ENCODE results near the gene HOXD13. TPM values are rescaled to one million over a fixed set of nuclear protein-coding genes. Genes with fewer than 3 reads are reported as not detected.

Gene HOXD13
- total RNA-seq, 1 donor from 2014 or later = not detected

DNA sequence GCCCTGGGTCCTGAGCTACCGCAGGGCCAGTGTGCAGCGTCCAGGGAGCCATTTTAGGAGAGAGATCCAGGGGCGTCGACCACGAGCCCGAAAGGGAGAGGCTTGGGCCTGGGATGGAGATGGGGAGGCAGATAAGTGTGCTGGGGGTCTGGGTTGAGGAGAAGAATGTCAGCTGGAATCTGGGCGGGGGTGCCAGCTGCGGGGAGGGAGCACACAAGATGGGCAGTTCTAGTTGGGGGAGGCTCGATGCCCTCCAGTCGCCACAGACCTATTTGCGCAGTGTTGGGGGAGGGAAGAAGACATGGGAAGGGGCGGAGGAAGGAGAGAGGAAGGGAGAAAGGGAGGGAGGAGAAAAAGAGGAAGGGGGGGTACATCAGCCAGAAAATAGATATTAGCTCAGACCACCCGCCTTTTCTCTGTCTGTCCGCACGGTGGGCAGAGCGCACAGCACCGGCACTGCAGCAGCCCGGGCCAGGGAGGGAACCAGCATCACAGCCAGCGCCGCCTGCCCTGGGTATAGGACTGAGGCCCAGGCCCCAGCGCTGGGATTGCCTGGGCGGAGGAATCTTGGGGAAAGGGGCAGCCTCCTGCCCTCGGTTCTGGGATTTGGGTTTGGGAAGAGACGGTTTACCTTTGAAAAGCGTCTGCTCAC, 12.7 kb downstream of the HOXD13 start:
- DNase-seq (ENCODE audit: low read depth in 2 of 2) = no peak

GRCh38 chr2:176105730-176106580, 13.4 kb downstream of the HOXD13 start:
- no peak for DNase-seq (ENCODE audit: low read depth in 2 of 2)

- DNase-seq (ENCODE audit: low read depth in 2 of 2) = peak in 1 of 2 donors; percentile 66
Measured at GRCh38 chr2:176106581-176107539, 14.3 kb downstream of the HOXD13 start, which contains the start of gene HOXD11. HOXD11 (plus strand) TSS chr2:176107280; CDS start chr2:176107356, 76 bp downstream.

- no peak for DNase-seq (ENCODE audit: low read depth in 2 of 2)
Measured at GRCh38 chr2:176107731-176108181, 15.2 kb downstream of the HOXD13 start.

DNA sequence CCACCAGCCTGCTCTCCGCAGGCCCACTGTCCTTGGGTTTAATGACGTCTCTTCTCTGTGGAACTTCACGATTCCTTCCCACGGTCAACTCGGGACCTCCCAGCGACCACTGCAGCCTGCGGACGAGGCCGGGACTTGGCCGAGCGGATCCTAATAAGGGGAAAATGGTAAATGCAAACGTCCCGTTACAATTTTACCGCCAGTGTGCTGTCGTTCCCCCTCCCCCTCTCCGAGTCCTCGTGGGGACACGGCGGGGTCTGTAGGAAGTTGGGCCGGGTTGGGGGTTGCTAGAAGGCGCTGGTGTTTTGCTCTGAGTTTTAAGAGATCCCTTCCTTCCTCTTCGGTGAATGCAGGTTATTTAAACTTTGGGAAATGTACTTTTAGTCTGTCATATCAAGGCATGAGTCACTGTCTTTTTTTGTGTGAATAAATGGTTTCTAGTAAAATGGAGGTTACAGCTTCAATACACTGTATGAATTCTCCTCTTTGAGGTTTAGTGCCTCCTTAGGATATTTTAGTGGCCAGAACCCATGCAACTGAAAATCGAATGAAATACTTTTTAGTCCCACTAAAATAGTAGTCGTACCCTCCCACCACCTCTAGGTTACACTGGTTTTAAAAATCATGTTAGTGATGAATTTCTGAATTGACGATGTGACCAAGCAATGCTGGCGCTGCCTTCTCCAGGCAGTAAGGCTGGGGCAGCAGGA, 16.8 kb downstream of the HOXD13 start:
- no peak for DNase-seq (ENCODE audit: low read depth in 2 of 2)

GRCh38 chr2:176109946-176110345, 17.4 kb downstream of the HOXD13 start:
- no peak for DNase-seq (ENCODE audit: low read depth in 2 of 2)

GRCh38 chr2:176110415-176111308, 18.1 kb downstream of the HOXD13 start:
- DNase-seq (ENCODE audit: low read depth in 2 of 2) = no peak

- DNase-seq (ENCODE audit: low read depth in 2 of 2) = peak; percentile 64 to 87
Measured at GRCh38 chr2:176111309-176111663, 18.8 kb downstream of the HOXD13 start.

GRCh38 chr2:176111846-176112374, 19.4 kb downstream of the HOXD13 start:
- no peak for DNase-seq (ENCODE audit: low read depth in 2 of 2)

DNA sequence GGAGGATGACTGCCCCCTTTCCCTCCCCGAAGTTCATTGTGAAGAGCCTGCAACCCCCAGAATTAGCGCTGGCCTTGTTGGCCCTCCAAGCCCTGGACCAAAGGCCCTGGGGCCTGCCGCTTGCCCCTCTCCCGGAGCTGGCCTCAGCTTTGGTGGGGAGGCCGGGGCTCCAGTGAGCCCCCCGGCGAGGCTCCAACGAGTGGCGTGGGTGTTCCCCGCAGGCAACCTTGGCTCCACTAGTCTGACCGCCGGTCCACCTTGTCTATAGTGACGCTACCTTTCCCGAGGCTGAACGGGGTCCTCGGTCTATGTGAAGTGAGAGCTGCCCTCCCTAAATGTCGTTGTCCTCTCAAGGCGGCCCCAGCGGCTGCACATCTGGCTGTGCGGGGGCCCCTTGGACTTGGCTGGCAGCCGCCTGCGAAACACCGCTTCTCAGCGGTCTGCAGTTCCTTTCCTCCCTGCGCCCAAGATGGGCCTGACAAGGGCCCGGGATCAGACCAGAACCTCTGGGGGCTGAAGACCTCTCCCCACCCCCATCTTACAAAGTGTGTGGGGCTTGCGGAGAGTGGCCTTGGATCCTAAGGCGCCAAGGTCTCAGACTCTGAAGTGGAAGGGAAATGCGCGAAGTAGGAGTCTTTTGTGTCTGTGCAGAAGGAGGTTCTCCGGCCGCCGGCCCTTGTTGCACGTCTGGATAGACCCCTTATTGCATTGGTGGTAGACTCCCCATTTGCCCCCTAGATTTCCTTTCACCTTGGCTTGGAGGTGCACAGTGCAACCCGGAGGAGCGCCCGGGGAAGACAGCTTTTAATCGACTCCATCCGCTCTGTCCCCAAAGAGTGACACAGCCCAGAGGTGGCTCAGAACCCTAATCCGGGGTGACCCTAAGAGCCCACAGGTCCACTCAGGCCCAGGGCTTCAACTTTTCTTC, 20.1 kb downstream of the HOXD13 start:
- DNase-seq (ENCODE audit: low read depth in 2 of 2) = no peak

DNA sequence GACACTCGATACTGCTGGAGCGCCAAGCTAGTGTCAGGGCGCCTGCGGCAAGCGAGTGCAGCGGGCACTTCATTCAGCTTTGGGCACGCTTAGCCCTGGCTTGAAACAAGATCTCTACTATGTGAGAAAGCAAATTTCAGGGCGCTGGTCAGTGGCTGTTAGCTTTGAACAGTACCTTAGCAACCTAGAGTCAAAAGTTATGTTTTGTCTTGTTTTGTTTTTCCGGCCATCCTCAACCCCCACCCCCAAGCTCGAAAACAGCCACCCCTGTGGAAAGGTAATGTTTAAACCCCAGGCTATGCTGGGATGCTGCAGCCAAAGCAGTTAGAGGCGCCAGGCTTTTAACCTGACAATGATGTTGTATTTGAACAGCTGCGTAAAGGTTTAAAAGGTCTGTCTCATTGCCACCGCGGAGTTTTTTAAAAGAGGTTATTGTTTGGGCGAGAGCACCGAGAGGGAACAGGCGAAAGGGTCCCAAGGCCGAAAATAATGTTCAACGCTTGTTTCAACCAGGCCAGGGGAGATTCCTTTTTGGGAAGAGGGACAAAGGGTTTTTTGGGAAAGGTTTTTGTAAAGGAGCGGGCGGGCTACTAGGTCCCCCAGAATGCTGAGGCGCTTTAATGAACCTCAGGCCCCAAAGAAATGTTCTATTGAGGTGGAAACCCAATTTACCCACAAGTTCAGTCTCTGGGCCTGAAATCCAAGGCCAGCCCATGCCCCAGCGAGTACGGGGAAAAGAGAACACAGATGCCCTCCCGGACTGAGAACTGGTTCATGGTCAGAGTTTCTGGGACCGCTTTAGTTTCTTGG, 21.8 kb downstream of the HOXD13 start:
- DNase-seq (ENCODE audit: low read depth in 2 of 2) = no peak

GRCh38 chr2:176114930-176115625, 22.6 kb downstream of the HOXD13 start:
- DNase-seq (ENCODE audit: low read depth in 2 of 2) = no peak

- DNase-seq (ENCODE audit: low read depth in 2 of 2) = peak; percentile 28 to 98
Measured at GRCh38 chr2:176115883-176116813, 23.6 kb downstream of the HOXD13 start, which contains the start of gene HOXD10. HOXD10 (plus strand) TSS chr2:176116778; CDS start chr2:176116834, 56 bp downstream.

DNA sequence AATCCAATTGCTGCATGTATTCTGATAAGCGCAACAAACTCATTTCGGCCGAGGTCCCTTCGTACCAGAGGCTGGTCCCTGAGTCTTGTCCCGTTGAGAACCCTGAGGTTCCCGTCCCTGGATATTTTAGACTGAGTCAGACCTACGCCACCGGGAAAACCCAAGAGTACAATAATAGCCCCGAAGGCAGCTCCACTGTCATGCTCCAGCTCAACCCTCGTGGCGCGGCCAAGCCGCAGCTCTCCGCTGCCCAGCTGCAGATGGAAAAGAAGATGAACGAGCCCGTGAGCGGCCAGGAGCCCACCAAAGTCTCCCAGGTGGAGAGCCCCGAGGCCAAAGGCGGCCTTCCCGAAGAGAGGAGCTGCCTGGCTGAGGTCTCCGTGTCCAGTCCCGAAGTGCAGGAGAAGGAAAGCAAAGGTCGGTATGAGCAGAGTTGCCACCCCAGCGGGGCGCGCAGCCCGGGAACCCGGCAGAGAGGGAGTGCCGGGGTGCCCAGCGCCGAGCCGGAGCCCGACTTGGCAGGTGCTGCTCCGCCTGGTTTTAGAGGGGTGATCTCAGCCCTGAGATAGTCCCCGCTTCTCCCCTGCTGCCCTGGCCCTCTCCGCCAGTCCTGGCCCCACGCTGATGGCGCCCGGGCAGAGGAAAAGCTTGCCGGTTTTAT, 24.8 kb downstream of the HOXD13 start:
- peak in 1 of 2 donors; percentile 52 for DNase-seq (ENCODE audit: low read depth in 2 of 2)

GRCh38 chr2:176117823-176118371, 25.4 kb downstream of the HOXD13 start:
- peak in 1 of 2 donors; percentile 42 for DNase-seq (ENCODE audit: low read depth in 2 of 2)
